Esophagus squamous epithelium (tissue), 4 donors: ENCODE results near the gene ACP7.

Source experiments
- POLR2A ChIP-seq, 4 donors: fragments of 450-650 bp; IDR thresholded peaks; one replicate each; pipeline ENCODE4 v1.6.1; 2017; ENCODE audit warnings: antibody characterized with exemption in 4 of 4, mild to moderate bottlenecking in 4 of 4, moderate library complexity in 3 of 4
- TF ChIP-seq, protein P1 (sequence below), 6 experiments: fragments of 450-650 bp in 4 of 6; fragments of 200-600 bp in 2 of 6; sonication (generic) in 2 of 6; IDR thresholded peaks; one replicate each; pipeline ENCODE4 v1.5.1; 2016 to 2019; ENCODE audit warnings: antibody characterized with exemption in 6 of 6, mild to moderate bottlenecking in 4 of 6, moderate library complexity in 4 of 6

DNA sequence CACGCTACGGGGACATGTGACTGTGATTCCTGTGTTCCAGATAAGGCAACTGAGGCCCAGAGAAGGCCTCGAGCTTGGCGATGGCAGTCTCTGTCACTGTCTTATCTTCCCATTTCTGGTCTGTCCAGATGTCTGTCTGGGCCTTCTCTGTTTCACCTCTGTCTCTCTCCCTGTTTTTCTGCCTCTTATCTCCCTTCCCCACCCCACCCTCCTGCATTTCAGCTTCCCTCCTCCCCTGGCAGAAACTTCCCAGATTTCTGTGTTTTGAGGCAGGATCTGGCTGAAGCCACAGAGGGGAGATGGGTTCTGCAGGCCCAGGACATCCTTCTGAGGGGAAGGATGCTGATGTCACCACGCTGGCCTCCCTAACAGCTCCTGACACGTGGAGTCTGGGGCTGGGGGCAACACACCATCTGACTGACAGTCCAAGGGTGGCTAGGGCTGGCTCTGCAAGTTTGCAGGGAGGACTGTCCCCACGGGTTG, 55.8 kb downstream of the ACP7 start:
- TF ChIP-seq, protein P1, sequence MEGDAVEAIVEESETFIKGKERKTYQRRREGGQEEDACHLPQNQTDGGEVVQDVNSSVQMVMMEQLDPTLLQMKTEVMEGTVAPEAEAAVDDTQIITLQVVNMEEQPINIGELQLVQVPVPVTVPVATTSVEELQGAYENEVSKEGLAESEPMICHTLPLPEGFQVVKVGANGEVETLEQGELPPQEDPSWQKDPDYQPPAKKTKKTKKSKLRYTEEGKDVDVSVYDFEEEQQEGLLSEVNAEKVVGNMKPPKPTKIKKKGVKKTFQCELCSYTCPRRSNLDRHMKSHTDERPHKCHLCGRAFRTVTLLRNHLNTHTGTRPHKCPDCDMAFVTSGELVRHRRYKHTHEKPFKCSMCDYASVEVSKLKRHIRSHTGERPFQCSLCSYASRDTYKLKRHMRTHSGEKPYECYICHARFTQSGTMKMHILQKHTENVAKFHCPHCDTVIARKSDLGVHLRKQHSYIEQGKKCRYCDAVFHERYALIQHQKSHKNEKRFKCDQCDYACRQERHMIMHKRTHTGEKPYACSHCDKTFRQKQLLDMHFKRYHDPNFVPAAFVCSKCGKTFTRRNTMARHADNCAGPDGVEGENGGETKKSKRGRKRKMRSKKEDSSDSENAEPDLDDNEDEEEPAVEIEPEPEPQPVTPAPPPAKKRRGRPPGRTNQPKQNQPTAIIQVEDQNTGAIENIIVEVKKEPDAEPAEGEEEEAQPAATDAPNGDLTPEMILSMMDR (IDR thresholded peaks at IDR 0.05) = no peak
- no peak for TF ChIP-seq POLR2A (IDR thresholded peaks at IDR 0.05)
